Measurements from ENCODE around the gene WNT3A.

The WNT3A gene

DNA sequence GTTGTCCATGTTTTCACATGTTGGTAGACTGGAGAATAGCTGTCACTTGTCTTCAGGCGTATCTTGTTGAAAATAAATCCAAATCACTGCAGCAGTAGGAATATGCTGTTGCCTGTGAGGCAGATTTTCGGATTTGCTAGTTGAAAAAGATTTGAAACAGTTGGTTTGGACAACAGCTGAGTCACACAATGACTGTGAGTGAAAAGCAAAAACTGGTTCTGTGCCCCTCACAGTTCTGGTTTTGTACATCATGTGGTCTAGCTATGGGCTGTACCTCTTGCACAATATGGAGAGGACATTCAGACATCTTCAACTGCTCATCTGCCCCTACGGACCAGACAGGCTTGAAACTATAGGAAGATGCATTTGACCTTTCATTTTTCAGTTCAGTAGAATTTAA lies 77.5 kb downstream of the WNT3A start:
- peak; percentile 58 for DNase-seq (ENCODE audit: low spot score)

DNA sequence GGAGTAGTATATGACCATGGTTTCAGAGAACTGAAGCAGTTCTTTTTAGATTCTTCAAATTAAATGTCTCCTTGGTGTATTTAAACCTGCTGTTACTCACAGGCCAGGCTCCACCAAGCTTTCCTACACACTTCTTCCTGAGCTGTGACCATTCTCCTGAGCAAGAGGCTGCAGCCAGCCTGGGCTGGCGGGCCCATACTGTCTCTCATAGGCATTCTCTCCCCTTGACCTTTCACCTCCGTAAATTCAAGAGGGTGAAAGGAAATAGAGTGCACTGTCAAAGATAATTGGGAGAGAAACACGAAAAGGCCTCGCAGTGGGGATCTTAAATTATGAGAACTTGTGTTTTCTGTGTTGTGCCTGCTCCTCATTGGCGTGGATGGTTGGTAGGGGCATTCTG lies 78.0 kb downstream of the WNT3A start:
- DNase-seq (ENCODE audit: low spot score) = no peak

DNA sequence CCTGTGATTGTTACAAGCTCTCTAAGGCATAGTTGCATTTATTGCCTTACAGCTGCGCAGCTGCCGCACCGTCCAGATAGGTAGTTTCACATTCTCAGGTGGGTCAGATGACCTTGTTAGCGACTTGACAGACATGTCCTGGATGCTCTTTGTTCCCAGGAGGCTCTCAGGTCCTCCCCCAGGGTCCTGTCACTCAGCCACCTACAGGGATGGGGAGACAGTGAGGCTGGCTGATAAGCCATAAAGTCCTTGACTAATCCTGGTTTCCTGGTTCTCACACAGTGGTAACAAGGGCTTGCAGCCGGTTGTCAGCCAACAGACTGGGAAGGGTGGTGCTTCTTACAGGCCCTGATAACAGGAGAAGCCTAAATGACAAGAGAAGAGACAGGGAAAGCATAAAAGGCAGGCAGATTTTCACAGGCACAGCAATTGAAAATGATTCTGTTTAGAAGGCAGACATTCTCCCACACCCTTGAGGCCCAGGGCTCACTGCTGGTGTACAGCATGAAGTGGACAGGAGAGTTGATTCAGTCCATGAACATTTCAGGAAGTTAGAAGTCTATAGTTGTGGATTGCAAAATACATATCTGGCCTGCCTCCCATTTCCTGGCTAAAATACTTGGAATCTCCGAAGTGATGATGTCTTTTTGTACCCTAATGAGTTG lies 78.6 kb downstream of the WNT3A start:
- peak; percentile 69 for DNase-seq (ENCODE audit: low spot score)

DNA sequence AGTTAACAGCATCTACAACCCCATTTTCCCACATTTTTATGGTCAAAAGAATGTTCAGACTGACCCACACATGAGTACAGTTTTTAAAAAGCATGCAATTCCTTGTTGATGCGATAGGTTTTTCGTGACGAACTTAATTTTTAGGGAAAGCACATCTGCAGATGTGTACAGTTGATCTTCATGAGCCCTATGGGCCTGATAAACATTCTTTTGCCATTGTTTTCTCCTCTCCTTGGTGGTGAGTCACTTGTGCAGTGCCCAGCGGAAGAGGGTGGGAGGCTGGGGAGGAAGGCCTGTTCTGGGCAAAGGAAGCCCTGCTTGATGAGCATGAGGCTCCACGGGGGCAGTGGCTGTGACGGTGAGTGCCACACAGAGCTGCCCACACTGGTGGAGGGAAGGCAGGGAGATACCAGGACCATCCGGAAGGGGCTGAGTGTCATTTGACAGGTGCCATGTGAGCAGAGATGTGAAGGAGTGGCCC lies 81.0 kb downstream of the WNT3A start:
- DNase-seq (ENCODE audit: low spot score) = peak; percentile 79

DNA sequence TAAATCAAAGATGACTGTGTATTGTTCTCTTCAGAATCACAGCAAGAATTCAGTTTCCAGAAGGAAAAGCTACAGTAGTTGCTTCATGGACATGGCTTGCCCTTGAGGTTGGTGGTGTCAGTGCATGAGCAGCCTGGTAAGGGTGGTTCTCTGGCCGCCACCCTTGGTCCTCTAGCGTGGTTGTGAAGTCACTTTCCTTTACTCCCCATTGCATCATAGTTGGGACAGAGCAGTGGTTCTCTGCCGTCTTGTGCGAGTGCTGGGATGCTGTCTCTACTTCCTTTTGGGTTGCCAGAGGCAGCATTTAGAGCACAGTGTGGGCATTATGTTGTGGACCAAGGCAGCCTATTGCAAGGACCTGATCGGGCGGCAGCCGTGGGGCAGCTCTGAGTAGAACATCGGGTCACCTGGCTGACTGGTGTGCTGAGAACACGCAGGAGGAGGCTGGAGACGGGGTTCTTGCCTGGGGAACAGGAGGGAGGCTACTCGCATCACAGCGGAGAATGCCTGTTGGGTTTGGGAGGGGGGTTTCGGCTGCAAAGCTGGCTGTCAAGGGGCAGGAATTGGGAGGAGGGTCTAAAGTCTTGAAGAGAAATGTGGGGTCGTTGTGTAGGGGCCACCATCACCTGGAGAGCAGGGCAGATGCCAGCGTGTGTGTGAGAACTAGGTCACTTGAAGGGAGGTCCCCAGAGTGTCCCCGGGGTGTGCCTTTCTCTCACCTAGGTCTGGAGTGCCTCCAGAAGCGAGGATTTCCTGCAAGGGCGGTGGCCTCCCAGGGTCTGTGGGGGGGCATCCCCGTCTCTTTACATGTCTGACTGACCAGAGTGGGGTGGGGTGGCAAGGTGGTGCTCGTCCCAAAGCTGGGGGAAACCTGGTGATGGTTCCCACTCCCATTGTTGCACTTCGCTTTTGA lies 82.0 kb downstream of the WNT3A start:
- DNase-seq (ENCODE audit: low spot score) = no peak

DNA sequence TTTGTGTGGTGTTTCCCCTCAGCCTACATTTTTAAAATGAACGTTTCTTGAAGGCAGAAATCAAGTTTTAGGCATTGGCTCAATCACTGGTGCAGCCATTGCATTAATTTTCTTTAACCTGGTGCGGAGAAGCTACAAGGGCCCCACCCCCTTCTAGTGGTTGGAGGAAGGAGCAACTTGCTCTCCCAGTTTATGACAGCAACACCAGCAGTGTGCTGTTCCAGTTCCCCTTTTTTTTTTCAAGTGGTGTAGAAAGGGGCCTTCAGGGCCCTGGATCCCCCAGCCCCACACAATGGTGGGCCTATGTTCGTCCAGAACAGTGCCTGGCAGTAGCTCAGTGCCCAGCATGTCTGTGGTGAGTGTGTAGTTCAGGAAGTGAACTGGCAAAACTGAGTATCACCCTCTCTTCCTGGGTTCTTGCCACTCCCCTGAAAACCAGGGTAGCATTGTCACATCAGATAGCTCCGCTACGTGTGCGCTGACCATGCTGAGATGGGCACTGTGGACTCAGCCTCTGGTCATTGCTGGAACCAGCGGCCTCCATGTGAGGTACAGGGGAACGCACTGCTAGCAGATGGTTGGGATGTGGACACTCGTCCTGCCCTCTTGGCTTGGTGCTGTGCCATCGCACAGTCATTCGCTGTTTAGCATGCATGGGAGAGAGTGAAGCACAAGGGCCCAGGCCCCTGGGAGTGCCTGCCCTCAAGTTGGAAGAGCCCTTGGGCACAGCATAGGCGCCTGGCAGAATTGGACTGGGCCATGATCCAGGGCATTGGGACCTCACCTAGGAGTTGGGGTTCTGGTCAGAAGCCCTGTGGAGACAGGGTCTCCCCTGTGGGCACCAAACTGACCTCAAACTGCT lies 83.0 kb downstream of the WNT3A start:
- DNase-seq (ENCODE audit: low spot score) = no peak

DNA sequence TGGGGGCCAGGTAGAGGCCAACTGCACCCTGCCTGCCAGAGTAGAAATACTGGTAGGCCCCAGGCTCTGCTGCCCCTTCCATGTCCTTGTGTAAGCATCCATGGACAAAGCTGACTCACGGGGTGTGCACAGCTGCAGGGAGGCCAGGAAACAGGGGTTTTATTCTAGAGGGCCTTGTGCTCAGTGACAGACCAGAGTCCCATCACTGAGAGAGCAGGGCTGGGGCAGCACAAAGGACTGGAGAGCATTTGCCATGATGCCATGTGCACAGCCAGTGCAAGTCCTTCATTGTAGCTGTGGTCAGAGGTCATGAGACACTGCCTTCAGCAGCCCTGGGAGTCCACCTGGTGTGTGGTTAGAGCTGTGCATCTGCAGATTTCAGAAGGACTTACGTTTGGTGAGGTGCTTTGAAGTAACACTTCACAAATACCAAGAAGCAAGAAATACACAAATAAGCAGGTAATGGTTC lies 83.8 kb downstream of the WNT3A start:
- DNase-seq (ENCODE audit: low spot score) = no peak

DNA sequence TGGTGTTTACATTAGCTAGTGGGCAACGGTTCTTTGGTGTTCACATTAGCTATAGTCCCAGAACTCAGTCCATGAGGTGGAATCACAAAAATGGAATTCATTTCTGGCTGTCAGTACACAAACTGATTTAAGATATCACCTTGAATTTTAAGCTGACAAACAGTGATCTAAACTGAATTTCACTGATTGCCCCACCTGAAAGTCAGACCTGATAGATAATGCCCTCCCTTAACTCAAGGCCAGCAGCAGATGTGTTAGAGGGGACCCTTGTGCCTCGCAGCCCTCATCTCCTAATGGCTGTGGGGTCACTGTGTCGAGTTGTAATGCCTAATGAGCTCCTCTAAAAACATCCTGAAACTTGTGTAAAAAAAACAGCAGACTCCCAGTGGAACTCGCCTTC lies 84.3 kb downstream of the WNT3A start:
- no peak for DNase-seq (ENCODE audit: low spot score)

DNA sequence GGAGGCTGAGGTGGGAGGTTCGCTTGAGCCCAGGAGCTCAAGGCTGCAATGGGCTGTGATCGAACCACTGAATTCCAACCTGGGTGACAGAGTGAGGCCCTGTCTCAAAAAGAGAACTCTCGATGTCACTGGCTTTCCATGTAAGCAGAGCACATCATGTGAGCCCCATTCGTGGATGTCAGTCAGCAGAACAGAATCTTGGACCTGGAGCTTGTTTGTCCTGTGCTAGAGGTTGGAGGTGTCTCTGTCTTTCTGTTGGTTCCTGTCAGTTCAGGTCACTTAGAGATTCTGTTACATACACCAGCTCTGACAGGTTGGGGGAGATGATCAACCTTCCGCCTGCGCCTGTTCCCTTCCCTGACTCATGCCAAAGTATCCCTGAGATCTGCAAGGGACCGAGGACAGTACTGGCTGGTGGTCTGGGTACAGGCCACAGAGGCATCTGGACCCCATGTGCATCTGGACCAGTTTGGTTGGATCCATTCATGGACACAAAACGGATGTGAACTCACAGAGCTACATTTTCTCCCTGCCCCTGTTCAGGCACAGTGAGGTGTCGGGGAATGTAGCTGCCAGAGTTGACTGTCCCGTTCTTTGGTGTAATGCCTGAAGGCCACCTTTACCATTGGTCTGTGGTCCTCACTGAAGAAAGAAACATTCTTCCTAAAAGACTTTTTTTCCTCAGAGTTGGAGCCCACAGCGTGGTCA lies 85.7 kb downstream of the WNT3A start:
- DNase-seq (ENCODE audit: low spot score) = no peak

DNA sequence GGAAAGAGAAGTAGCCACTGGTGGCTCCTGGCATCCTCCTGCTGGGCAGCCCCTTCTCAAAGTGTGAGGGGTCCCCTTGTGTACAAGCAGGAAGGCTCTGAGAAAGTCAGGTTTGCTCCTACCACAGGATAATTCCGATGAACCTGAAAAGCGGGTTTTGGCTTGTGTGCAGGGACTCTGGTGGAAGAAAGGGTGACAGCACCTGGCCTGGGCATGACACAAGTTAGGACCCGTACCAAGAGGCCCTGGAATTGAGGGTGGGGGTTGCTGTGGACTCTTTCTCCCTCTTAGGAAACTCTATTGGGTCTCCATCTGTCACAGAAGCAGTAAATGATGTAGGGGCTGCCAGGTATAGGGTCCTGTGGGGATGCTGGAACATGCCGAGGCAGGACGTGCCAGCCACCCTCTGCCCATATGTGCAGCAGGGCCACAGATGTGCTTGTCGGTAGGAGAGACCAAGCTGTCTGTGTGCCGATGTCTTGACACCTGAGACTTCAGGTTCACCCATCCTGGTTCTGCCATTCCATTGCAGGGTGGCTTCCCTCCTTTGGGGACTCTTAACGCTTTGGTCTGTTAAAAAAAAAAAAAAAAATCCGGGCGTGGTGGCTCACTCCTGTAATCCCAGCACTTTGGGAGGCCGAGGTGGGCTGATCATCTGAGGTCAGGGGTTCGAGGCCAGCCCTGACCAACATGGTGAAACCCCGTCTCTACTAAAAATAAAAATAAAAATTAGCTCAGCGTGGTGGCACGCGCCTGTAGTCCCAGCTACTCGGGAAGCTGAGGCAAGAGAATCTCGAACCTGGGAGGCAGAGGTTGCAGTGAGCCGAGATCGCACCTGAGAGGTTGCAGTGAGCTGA lies 86.5 kb downstream of the WNT3A start:
- no peak for DNase-seq (ENCODE audit: low spot score)

DNA sequence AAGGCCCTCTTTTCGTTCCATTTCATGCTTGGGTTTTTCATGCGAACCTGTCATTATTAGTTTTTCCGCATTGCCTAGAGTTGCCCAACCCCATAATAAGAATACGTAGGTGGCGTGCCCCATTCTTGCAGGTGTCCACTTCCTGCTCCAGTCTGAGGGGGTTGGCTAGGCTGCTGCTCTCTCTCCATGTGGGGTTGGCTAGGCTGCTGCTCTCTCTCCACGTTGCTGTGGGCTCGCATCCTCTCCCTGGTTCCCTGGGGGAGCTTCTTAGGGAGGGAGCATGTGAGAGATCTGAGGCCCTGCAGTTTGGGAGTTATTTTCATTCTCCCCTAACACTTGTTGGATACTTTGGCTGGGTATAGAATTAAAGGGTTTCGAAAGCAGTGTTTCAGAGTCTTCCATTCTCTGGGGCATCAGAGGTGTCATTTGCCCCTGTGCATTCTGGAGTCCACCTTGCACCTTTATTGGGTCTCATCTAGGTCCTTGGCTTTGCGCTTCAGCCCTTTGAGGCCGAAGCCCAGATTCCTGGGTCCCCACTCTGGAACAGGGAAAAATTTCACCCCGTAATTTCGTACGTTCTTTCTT lies 87.7 kb downstream of the WNT3A start:
- DNase-seq (ENCODE audit: low spot score) = no peak

DNA sequence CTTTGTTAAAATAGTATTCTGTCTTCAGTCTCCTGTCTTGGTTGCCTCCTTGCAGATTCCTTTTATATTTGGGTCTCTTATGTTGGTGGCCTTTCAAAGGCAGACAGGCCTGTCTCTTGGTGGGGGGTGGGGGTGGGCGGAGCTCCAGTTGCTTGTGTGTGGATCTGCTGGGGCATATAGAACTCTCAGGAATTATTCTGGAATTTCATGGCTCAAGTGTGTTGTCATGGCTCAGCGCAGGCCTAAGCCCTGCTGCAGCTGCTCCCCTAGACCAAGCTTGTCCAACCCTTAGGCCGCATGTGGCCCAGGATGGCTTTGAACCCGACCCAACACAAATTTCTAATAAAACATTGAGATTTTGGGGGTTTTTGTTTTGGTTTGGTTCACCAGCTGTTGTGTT lies 88.4 kb downstream of the WNT3A start:
- no peak for DNase-seq (ENCODE audit: low spot score)

DNA sequence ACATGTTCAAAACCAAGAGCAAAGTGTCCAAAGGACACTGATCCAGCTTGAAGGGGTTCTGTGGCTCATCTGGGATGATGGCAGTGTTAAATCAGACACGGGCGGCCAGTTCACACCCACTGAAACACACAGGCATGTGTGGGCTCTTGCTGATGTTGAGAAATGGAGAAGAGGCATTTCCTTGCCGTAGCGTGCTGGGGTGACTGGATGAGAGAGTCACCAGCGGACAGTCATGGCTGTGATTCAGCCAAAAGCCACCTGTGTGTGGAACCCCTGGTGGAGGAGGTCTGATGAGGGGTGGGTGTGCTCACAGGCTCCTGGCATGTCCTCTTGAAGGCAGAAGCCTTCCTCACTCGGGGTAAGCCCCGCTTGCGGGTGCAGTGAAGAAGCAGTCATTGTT lies 89.1 kb downstream of the WNT3A start:
- no peak for DNase-seq (ENCODE audit: low spot score)

DNA sequence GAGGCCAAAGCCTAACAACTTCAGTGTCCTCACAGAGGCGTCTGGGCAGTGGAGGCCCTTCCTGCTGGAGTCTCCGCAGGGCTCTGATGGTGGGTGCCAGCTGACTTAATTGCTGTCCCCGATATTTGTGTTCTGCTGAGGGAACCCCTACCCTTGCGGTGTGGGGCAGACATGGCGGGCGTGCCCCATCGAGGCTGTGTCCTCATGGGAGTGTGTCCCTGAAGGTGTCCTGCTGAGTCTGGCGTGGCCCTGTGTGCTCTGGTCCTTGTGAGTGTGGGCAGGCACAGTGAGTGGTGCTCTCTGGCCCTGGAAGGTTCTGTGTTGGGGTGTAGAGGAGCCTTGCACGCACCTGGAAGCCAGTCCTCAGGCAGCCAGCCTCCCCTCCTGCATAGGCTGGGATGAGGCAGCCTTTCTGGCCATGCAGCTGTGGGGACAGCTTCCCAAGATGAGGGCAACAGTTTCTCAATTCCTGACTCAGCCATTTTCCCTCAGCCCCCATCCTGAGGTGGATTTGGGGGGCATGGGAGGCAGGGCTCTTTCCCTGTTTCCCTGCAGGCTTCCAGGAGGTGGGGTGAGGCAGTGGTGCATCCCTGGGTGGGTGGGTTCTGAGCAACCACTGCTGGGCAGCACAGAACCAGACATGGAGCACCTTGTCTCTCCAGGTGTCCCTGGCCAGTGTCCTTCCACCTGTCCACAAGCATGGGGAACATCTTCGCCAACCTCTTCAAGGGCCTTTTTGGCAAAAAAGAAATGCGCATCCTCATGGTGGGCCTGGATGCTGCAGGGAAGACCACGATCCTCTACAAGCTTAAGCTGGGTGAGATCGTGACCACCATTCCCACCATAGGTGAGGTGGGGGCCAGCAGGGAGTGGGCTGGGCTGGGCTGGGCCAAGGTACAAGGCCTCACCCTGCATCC lies 89.9 kb downstream of the WNT3A start:
- DNase-seq (ENCODE audit: low spot score) = no peak

DNA sequence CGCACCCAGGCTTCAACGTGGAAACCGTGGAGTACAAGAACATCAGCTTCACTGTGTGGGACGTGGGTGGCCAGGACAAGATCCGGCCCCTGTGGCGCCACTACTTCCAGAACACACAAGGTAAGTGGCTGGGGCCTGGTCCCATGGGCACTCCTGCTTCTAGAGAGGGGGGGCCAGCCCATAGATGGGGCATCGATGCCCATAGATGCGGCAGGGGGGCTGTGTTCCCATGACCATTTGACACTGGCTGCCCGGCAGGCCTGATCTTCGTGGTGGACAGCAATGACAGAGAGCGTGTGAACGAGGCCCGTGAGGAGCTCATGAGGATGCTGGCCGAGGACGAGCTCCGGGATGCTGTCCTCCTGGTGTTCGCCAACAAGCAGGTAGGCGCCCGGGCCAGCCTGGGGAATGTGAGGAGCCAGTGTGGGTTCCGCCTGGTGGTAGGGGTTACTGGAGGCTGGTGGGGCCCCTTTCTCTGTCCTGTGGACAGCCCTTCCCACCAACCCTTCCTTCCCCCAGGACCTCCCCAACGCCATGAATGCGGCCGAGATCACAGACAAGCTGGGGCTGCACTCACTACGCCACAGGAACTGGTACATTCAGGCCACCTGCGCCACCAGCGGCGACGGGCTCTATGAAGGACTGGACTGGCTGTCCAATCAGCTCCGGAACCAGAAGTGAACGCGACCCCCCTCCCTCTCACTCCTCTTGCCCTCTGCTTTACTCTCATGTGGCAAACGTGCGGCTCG lies 90.7 kb downstream of the WNT3A start:
- no peak for DNase-seq (ENCODE audit: low spot score)

DNA sequence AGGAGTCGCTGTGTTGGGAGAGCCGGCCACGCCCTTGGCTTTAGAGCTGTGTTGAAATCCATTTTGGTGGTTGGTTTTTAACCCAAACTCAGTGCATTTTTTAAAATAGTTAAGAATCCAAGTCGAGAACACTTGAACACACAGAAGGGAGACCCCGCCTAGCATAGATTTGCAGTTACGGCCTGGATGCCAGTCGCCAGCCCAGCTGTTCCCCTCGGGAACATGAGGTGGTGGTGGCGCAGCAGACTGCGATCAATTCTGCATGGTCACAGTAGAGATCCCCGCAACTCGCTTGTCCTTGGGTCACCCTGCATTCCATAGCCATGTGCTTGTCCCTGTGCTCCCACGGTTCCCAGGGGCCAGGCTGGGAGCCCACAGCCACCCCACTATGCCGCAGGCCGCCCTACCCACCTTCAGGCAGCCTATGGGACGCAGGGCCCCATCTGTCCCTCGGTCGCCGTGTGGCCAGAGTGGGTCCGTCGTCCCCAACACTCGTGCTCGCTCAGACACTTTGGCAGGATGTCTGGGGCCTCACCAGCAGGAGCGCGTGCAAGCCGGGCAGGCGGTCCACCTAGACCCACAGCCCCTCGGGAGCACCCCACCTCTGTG lies 91.6 kb downstream of the WNT3A start:
- DNase-seq (ENCODE audit: low spot score) = no peak

DNA sequence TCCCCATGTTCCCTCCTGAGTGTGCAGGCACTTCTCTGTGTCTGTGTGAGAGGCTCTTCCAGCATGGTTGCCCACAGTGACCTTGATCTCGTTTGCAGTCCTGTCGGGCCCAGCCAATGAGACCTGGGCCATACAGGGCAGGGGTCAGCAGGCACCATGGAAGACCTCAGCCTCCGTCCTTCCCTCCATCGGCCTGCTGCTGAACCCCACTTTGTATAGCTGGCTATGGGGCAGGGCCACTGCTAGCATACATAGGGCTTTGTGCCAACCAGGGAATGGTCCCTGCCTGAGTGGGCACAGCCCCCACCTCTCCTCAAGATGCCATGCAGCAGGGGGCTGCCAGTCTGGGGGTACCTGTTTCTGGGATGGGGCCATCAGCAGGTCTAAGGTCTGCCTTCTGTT lies 92.5 kb downstream of the WNT3A start:
- DNase-seq (ENCODE audit: low spot score) = no peak
